HG02884 (cell line): Measurements from ENCODE around the gene CTCF.
A peak's percentile ranks its signal among the peaks of the same experiment; 100 is the strongest.

Source experiments
- ATAC-seq: cut with Tn5 transposase; IDR thresholded peaks from one replicate; pipeline ENCODE4 v1.9.1; 2021; ENCODE audit warnings: mild to moderate bottlenecking, moderate library complexity; ENCODE audit not compliant: unreplicated experiment

The CTCF gene

DNA sequence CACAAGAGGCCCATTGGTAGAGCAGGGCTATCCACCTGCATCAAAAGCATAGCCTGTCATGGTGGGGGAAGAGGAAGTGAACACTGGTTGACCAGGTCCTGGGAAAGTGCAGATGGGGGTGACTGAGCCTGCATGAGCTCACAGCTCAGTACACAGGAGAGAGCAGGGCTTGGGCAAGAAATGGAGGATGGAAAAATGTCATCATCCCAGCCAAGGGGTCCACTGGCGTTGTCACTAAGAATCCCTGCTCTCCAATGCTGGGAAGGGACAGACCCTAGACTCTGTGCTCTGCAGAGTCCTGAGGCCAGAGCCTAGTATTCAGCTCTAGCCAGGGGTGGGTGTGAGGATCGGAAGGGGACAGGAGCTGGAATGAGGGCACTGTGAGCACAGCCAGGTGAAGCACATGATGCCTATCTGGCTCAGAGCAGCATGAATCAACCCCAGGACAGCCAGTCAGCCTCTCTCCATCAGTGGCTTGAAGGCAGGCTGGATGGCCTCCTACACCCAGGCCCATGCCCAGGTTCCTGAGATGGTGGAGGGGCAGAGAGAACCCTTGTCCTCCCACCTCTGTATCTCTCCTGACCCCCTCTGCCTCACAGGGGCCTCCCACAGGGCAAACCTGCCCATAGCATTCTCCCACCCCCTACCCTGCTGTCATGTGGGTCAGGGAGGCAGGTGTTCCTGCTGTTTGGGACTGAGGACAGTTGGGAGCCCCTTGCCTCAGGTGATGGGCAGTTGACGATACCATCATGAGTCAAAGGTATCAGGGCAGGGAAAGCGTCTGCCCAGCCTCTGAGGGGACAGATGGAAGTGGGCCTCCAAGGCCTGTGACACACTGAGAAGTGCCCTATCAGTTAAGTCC lies 13.8 kb upstream of the CTCF start:
- ATAC-seq = no peak

DNA sequence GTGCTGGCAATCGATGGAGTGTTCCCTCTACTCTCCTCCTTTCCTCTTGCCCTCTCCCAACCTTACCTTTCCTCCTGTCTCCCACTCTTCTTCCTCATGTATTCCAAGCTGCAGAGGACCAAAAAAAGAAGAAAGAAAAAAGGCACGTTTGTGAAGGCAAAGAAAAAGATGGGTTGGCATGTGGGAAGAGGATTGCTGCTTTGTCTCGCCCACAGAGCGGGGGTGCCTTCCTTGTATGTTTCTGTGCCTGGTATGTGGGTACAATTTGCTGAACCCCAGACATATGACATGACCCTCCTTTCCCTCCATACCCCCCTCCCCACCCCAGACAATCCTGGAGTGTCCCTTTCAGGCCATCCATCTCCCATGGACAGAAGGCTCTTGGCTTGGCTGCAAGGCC lies 13.1 kb upstream of the CTCF start:
- no peak for ATAC-seq

DNA sequence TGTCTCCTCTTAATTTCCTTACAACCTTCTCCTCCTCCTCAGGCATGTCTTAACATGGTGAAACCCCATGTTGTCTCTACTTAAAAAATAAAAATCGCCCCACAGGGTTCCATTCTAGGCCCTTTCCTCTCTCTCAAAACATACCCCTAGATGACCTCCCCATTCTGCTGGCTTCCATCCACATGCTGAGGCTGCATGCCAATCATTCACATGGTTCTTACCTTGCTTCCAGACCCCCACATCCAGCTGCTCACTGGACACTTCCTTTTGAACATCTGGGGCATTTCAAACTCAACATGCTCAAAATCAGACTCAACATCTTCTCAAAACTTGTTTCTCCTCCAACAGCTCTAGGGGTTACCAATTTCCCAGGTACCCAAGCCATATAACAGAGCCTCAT lies 12.4 kb upstream of the CTCF start:
- no peak for ATAC-seq

DNA sequence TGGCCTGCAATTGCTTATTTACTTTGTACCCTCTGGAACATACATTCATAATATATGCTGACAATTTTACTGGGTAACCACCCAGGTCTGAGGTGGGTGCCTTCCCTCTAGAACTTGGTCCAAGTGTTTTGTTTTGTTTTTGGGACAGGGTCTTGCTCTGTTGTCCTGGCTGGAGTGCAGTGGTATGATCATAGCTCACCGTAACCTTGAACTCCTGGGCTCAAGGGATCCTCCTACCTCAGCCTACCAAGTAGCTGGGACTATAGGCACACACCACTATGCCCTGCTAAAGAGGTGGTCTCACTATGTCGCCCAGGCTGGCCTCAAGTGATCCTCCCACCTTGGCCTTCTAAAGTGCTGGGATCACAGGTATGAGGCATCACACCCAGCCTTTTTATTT lies 11.2 kb upstream of the CTCF start:
- ATAC-seq = no peak

DNA sequence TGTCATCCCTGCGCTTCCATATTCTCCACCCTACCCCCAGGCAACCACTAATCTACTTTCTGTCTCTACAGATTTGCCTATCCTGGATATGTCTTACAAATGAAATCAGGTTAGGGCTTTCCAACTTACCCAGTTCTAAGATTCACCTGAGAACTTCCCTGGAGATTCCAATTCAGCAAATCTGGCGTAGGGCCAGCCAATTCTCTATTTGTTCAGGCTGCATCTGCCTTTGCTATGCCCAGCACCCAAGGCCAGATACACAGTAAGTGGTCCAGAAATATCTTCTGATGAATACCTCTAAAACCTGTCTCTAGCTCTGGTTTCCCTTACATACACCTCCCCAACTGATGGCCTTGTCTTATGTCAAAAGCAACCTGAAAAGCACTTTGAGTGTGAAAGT lies 10.4 kb upstream of the CTCF start:
- ATAC-seq = no peak

DNA sequence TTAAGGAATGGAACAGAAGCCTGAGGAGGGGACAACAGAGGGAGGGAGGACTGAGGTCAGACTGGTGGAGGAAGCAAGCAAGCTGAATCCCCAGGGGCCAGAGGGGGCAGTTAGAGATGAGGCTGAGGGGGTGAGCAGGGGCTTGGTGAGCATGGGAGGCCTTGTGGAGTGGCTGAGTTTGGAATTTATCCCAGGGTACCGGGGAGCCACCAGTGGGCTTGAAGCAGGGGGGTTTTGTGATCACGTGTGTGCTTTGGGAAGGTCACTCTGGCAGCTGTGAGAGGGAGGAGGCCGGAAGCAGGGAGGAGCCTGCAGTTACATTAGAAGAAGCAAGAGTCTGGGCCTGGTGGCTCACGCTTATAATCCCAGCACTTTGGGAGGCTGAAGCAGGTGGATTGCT lies 9.8 kb upstream of the CTCF start:
- no peak for ATAC-seq

DNA sequence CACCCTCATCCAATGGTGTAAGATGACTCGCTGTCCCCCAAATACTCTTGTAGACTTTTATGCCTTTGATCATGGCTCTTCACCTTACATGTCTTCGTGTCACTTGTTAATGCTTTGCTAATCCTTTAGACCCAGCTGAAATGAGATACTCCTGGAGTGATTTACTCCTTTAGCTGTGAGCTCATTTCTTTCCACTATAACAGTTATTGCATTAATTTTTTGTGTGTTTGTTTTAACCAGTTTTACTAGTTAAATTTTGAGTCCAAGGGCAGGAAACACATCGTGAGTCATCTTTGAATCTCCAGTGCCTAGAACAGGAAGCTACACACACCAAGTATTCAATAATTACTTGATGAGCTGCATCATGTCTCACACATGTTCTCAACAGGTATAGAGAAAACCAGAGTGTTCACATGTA lies 6.5 kb upstream of the CTCF start:
- ATAC-seq = no peak

DNA sequence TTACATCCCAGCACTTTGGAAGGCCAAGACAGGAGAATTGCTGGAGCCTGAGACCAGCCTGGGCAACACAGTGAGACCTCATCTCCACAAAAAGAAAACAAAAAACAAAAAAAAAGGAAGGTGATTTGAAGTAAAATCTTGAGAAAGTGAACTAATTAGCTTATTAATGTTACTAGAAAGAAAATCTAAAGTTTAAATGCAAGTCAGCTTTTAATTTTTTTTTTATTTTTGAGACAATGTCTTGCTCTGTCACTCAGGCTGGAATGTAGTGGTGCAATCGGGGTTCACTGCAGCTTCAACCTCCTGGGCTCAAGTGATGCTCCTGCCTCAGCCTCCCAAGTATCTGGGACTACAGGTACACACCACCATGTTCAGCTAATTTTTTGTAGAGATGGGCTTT lies 3.5 kb upstream of the CTCF start:
- no peak for ATAC-seq

DNA sequence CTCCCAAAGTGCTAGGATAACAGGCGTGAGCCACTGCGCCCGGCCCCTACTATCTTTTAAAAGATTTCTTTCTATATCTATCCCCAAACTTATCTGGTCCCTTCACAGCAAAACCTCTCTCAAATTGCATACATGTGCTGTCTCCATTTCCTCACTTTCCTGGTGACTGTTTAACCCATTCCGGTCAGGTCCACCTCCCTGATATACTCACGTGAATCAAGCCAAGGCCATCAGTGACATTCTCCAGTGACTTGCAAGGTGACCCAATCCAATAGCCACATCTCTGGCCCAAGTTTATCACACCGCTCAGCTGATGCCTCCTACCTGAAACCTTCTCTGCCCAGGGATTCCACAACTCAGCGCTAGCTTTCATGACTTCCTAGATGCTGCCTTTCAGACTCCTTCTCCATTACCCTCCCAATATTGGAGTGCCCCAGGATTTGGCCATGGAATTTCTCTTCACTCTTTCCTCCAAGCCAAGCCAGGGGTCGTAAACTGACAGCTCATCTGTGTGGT lies 1.4 kb upstream of the CTCF start:
- no peak for ATAC-seq

DNA sequence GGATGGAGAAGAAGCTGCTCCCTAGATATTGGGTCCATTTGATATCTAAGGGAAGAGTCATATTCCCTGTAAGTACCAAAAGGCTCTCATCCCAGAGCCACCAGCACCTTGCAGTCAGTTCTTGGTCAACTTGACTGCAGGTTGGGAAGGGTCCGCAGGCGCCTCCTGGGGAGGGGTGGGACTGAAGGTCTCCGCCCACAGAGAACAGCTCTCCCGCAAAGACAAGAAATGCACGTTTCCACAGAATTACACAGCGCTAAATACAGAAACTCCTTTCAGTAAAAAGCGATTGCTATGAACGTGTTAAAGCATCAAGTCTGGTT lies 864 bp upstream of the CTCF start:
- no peak for ATAC-seq

DNA sequence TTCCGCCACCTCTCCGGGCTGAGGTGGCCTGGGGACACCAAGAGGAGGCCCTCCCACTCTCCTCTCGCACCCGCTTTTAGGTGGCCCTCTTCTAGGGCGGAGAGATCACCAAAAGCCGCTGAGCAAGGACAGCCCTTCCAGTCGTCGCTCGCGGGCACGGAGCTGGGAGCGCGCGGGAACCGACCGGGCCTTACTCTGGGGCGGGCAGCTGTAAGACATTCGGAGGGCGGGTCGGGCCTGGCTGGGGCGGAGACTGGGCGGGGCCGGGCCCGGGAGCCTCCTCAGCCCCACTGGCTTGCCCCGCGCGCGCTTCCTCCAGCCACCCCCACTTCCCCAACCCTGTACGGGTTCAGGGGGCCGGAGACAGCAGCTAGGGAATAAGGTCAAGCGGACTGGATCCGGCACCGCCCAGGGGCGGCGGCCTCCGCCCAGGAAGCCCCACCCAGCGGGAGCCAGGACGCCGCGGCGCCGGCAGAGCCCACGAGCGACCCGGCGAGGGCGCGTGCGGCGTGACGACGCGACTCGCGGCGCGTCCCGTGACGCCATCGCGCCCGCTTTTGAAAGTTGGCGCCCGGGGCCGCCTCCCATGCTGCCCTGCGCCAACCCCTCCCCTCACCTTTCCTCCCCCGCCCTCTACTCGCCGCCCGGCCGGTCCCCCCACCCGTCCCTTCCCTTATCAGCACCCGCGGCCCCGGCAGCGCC lies 351 bp upstream of the CTCF start:
- ATAC-seq = peak; percentile 75

DNA sequence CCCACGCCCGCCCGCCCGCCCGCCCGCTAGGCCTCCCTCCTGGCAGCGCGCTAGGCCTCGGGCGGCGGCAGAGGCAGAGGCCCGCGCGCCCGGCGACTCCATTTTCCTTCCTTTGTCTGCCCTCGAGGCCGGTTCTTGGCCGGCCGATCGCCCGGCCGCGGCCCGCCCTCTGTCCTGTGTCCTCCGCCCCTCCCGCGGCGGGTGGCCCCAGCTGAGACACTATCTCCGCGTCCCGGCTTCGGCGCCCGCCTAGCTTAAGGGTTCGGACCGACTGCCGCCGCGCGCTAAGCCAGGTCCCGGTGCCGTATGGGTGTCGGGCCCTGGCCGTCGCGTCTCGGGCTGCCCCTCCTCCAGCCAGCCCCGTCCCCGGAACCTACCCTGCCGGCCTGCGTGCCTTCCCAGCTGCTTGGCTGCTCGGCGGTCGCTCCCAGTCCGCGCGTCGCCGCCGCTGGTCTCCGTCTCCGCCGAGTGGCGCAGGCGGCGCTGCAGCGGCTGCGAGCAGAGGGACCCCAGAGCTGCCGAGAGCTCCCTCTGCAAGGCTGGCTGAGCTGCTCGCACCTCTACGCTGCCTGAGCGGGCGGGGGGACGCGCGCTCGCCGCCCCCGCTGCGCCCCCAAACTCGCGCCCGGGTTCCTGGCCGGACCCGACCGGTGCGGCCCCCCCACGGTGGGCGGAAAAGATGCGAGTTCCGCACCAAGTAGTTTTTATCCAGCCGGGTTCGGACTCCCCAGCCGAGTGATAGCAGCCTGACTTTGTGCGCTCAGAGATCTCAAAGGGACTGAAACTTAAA lies 787 bp downstream of the CTCF start:
- peak; percentile 4 for ATAC-seq

DNA sequence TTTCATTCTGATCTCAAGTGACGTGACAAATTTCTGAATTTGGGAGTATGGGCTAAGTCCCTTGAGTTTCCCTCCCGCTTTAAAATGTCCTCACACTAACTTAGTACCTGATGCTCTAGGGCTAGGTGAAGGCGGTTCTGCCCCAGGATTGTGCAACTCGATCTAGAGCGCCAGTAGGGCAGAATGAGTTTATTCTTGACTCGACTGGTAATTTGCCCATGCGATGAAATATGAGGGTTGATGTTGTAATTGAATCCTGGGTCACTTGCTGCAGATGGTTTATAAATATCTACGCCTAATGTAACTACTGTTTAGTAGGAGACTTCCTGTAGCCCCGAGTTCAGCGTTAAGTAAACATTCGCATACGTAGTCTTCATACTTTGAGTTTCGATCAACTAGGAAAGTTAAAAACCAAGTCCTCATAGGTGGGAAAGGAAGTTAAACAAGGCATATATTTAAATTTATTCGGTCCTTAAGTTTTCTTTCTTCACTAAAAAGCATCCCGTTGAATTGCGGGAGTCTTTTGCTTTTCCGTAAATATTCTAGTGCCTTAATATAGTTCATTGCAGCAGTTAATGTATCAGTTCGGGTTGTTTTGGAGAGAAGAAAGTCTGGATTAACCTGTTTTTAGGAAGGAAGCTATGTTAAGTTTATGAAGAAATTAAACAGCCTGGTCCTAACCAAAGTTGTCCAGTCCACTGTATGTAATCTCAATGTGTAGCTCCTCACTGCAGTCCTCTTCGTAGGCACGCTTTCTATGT lies 1.6 kb downstream of the CTCF start:
- ATAC-seq = no peak

DNA sequence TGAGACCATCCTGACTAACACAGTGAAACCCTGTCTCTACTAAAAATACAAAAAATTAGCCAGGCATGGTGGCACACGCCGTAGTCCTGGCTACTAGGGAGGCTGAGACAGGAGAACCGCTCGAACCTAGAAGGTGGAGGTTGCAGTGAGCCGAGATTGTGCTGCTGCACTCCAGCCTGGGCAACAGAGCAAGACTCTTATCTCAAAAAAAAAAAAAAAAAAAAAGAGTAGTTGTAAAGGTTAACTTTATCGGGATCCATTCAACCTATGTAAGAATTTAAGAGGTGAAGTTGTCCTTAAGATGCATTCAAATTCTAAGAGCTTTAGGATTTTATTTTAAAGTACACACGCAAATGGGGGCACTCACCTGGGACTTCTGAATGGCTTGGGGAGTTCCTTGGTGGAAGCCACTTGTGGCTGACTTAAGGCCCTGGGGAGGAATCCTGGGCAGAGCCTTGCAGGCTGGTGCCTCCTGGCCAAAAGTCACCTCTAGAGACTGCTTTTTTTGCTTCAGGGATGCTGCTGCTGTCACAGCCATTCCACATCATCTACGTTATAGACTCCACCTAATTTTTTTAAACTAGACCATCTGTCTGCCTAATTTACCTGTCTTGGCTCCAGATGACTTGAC lies 3.3 kb downstream of the CTCF start:
- no peak for ATAC-seq

DNA sequence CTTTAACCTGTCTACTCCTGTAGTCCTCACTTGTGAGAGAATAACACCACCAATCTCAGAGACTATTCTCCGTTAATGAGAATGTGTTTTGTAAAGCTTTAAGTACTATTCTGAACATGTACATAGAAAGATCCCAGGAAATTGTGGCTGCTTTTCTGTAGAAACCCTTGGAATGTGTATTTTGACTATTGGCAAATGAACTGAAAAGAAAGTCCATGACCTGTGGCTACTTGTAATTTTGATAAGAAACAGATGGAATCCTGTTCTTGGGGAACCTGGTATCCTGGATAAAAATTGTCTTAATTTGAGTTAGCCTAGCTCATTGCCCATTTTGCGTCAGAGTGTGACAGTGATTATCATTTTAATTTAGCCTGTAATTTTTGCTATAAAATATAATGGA lies 9.1 kb downstream of the CTCF start:
- no peak for ATAC-seq

DNA sequence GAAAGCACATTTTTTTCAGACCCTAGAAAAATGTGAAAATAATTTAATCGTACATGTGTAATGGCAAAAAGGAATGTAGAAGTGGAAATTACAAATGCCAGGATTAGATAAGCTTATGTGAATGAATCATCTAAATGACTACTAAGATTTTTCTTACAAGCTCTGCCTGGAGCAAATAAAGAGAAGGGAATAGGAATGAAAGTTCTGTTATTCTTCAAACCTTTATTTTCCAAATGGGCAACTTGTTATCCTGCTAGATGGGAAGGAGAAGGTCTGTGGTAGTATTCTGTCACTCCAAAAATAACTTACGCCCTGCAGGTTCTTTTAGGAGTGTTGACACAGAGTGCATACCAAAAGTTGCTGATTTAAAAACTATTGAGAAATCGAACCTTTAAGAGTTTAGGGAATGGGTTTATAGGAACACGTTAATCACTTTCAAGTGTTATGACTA lies 9.7 kb downstream of the CTCF start:
- no peak for ATAC-seq

DNA sequence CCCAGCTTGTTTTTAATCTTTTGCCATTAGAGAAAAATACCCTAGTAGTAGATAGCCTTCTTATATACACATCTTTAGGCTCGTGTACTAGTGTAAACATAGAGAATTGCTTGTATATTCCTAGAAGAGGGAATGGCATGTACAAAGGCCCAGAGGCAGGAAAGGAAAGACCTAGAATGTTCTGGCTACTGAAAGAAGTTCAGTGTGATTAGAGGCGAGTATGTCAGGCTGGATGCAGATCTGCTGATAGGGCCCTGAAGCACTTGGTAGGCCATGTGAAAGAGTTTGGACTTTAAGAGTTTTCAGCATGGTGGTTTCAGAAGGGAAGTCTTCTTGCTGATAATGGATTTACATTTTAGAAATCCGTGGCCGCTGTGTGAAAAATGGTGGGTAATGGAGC lies 17.4 kb downstream of the CTCF start:
- ATAC-seq = no peak

DNA sequence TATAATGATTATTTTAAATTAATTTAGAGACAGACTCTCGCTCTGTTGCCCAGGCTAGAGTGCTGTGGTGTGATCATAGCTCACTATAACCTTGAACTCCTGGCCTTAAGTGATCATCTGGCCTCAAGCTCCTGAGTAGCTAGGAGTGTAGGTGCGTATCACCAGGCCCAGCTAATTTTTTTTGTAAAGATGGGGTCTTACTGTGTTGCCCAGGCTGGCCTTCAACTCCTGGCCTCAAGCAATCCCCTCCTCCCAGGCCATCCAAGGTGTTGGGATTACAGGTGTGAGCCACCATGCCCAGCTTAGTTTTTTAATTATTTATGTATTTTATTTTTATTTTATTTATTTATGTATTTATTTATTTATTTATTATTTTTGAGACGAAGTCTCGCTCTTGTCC lies 17.9 kb downstream of the CTCF start:
- no peak for ATAC-seq

DNA sequence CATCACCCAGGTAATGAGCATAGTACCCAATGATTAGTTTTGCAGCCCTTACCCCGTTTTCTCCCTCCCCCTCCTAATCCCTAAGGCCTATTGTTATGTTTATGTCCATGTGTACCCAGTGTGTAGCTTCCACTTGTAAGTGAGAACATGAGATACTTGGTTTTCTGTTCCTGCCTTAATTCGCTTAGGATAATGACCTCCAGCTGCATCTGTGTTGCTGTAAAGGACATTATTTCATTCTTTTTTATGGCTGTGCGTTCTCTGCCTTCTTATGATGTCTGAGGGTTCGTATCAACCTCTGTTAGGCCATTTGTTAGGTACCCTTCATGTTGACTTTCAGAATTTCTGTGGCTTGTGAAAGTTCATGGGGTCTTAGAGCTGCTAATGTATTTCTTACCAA lies 31.0 kb downstream of the CTCF start:
- ATAC-seq = no peak

DNA sequence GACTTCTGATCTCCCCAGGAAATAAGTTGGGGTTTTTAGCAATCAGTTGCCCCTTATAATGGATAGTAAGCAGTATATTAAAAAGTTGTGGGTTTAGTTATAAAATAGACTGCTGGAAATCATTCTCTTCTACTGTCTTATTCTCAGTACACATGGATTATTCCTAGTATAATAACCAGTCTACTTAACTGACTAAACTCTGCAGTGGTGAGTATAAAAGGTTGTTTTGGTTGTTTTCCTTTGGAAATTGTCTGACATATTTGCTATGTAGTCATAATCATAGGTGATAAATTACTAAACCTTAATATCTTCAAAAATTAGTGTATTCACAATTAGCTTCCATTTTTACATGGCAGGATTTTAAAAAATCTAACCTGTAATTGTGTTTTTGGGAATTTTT lies 31.4 kb downstream of the CTCF start:
- no peak for ATAC-seq
